ENCODE results near the gene ETV2.
"Not testable (repeated sequence)": the region's sequence is repeated elsewhere in the genome, so short reads cannot be mapped to it uniquely, and the experiment has no call there.

ETV2 gene, protein sequence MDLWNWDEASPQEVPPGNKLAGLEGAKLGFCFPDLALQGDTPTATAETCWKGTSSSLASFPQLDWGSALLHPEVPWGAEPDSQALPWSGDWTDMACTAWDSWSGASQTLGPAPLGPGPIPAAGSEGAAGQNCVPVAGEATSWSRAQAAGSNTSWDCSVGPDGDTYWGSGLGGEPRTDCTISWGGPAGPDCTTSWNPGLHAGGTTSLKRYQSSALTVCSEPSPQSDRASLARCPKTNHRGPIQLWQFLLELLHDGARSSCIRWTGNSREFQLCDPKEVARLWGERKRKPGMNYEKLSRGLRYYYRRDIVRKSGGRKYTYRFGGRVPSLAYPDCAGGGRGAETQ

DNA sequence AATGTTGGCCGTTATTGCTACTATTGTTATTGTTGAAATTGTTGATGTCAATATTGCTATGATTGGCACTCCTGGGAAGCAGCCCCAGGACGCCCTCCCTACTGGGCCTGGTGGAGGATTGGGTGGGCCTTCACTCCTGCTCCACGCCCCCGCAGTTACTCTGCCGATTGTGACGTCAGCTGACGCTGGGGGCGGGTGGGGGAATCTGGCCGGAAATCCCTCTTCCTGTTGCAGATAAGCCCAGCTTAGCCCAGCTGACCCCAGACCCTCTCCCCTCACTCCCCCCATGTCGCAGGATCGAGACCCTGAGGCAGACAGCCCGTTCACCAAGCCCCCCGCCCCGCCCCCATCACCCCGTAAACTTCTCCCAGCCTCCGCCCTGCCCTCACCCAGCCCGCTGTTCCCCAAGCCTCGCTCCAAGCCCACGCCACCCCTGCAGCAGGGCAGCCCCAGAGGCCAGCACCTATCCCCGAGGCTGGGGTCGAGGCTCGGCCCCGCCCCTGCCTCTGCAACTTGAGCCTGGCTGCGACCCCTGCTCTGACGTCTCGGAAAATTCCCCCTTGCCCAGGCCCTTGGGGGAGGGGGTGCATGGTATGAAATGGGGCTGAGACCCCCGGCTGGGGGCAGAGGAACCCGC lies at the start of gene ETV2:
ETV2 (plus strand) TSS at position 231 of the 637 bp plus-strand sequence. CDS start 716 bp downstream, outside the sequence.
- peak; percentile 73 for DNase-seq

DNA sequence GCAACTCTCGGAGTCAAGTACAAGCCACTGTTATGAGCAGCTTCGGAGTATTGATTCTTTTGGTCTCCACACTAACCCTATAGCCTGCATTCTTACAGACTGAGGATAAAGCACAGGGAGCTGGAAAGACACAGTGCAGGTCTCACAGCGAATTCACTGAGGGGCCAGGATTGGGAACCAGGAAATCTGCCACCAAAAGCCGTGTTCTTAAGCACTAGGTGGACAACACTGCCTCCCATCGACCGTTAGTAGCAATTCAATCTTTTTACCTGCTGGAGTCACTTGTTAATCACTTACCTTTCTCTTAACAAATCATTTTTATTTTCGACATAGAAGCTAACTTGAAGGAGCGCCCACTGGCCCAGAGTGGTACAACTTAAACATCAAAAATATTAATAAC lies 49.3 kb upstream of the ETV2 start:
- DNase-seq: peak; percentile 63

DNA sequence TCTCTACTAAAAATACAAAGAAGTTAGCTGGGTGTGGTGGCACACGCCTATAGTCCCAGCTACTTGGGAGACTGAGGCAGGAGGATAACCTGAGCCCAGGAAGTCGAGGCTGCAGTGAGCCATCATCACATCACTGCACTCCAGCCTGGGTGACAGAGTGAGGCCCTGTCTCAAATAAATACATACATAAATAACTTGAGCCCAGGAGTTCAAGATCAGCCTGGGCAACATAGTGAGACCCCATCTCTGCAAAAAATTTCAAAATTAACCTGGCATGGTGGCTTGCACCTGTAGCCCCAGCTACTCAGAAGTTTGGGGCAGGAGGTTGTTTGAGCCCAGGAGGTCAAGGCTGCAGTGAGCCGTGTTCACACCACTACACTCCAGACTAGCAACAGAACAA lies 46.5 kb upstream of the ETV2 start:
- DNase-seq: not testable (repeated sequence)

DNA sequence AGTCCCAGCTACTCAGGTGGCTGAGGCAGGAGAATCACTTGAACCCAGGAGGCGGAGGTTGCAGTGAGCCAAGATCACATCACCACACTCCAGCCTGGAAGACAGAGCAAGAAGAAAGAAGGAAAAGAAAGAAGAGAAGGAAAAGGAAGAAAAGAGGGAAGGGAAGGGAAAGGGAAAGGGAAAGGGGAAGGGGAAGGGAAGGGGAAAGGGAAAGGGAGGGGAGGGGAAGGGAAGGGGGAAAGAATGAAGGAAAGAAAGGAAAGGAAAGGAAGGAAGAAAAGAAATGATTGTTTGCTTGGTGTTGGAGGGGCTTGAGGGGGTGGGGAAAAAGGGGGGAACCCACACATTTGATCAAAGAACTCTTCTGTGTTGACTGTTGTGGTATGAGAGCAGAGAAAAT lies 45.6 kb upstream of the ETV2 start:
- DNase-seq: no peak

DNA sequence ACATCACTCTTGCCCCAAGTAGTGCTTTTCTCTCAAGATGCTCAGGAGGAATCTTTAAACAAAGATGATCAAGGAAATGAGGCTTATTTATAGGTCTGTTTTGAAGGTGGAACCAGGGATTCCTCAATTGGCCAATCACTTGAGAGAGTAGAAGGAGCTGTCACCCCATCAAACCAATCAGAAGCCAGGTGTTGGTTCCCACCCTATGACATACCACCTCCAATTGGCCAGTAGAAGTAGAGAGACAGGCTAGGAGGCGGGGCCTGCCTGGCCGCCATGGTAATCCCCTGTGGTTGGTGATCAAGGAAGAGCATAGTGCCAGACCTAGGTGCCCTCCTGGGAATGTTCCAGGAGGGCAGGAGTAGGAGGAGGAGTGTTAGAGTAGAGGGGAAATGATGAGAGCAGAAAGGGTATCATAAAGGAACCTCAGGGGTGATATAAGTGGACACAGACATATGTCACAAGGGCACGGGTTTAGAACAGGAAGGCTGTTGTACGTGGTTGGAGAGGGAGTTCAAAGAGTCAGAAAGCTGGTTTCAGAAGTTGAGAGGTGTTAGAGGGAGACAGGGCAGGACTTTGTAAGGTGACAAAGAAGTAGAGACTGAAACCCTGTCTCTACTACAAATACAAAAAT lies 45.1 kb upstream of the ETV2 start:
- DNase-seq: peak; percentile 47

DNA sequence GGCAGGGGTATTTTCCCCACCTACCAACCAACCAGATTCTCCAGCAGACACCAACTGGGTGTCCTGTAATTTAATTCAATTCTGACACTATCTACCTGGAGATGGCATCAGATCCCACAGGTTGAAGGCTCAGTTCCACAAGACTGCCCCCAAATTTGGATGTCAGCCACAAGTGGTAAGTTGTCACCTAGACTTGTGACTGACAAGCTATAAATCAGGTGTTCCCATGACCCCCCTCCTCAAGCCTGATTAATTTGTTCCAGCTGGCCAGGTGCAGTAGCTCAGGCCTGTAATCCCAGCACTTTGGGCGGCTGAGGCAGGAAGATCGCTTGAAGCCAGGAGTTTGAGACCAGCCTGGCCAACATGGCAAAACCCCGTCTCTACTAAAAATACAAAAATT lies 39.6 kb upstream of the ETV2 start:
- no peak for DNase-seq

DNA sequence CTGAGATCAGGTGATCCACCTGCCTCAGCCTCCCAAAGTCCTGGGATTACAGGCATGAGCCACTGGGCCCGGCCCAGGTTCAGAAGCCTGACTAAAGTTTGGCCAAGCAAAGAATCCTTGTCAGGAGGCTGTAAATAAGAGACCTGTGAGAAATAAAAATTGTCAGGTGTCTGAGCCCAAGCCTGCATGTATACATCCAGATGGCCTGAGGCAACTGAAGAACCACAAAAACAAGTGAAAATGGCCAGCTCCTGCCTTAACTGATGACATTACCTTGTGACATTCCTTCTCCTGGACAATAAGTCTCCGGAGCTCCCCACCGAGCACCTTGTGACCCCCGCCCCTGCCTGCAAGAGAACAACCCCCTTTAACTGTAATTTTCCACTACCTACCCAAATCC lies 37.1 kb upstream of the ETV2 start:
- DNase-seq: not testable (repeated sequence)

DNA sequence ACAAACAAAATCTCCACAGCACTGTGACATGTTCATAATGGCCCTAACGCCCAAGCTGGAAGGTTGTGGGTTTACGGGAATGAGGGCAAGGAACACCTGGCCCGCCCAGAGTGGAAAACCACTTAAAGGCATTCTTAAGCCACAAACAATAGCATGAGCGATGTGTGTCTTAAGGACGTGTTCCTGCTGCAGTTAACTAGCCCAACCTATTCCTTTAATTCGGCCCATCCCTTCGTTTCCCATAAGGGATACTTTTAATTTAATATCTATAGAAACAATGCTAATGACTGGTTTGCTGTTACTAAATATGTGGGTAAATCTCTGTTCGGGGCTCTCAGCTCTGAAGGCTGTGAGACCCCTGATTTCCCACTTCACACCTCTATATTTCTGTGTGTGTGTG lies 34.4 kb upstream of the ETV2 start:
- not testable (repeated sequence) for DNase-seq

DNA sequence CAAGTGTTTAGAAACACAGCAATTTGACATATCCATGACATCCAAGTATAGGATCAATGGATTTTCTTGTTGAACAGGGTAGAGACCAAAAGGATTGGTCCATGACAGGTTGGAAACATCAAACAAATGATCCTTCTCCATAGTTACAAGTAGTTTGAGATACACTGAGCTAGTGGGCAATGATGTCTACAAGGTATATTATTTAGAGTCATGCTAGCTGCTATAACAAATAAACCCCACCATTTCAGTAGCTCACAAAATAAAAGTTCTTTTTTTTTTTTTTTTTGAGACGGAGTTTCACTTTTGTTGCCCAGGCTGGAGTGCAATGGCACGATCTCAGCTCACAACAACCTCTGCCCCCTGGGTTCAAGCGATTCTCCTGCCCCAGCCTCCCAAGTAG lies 33.9 kb upstream of the ETV2 start:
- no peak for DNase-seq

DNA sequence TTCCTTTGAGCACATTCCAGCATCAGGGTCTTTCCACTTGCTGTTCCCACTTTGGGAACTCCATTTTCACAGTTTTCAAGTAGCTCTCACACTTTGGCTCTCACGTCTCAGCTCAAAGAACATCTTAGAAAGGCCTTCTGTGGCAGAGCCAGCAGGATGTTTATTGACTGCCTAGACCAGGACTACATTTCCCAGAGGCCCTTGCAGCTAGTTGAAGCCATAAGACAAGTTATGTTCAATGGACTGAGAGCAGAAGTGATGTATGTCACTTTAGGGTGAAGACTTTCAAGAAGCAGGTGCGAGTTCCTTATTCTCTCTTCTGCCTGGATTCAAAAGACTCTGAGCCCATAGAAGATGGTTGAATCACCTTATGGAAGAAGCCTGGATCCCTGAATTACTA lies 33.3 kb upstream of the ETV2 start:
- DNase-seq: peak; percentile 44

DNA sequence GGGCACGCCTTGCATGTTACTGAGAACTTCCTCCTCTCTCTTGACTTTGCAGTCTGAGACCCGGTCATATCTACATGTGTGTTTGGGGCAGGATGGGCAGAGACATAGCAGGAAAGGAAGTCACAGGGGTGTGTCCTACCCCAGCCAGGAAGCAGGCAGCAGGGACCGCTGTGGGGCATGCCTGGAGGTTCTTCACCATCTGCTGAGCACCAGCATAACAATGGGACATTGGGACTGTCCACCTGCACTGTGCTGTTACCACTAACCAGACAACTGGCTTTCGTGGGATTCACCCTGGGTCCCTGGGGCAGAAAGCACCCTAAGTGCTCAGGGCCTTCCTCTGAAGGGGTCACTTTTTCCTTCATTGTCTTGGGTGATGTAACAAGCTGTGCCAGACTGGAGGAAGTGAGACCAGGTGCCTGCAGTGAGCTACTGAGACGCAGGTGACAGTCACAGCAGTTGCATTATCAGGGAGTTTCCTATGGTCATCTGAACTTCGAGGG lies 31.6 kb upstream of the ETV2 start:
- DNase-seq: peak; percentile 55

DNA sequence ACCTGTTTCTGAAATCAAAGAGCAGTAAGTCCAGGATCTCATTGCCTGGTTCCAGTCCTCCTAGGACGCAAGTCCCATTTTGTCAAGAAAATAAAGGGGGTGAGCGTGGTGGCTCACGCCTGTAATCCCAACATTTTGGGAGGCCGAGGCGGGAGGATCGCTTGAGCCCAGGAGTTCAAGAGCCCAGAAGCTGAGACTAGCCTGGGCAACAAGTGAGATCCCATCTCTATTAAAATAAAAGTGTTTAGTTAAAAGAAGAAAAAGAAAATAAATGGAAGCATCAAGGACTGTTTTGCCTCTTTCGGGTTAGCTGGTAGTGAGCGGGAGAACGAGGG lies 29.4 kb upstream of the ETV2 start:
- DNase-seq: no peak

DNA sequence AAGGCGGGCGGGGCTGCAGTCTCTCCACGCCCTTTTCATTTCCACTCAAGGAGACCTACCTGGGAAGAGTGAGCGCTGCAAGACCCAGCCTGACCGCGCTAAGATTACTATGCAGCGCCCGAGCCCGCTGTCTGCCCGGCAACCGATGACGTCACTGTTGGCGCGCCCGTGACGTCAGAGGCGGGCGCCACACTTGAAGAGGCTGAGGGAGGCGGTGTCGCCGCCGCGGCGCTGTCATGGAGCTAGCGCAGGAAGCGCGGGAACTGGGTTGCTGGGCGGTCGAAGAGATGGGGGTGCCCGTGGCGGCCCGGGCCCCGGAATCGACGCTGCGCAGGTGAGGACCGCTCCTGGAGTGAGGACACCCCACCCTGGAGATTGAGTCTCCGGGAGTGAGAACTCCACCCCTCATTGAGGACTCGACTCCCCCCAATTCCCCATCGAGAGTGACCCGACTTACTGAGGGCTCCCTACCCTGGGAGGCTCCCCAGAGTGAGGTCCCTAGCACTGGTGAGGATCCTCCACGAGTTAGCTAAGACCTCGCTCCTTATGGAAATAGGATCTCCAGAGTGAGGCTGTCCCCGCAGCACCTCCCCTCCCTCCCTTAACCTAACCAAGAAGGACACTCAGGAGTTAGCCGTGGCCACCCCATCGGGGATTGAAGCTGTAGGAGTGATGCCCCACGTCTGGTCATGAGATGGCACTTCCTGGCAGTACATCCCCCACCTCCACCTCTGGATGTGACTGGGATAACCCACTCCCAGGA lies 28.8 kb upstream of the ETV2 start, which contains the start of gene HAUS5:
HAUS5 (plus strand) TSS at position 177 of the 763 bp plus-strand sequence; CDS start at position 237, 60 bp downstream.
- peak; percentile 95 for DNase-seq

DNA sequence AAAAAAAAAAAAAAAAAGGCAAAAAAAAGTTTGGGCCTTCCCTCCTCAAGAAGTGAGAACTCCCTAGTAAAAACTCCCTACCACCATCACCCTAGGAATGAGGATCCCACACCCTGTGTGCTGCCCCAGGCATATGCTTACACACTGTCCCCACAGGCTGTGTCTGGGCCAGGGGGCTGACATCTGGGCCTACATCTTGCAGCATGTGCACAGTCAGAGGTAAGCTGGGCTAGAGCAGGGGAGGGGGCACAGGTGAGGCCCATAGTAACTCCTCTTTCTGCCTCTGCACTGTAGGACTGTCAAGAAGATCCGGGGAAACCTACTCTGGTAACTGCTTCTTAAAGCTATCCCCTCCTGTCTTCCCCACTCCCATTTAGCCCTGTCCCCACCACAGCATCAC lies 28.0 kb upstream of the ETV2 start:
- no peak for DNase-seq

DNA sequence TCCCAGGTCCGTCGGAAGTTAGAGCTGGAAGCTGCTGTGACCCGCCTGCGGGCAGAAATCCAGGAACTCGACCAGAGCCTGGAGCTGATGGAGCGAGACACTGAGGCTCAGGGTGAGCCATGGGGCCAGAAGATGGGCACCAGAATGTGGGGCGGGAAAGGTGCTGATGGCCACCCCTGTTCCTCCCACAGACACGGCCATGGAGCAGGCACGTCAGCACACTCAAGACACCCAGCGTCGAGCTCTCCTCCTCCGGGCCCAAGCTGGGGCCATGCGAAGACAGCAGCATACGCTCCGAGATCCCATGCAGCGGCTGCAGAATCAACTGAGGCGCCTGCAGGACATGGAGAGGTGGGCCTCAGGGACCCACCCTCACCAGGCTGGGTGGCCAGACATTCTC lies 26.5 kb upstream of the ETV2 start:
- no peak for DNase-seq

DNA sequence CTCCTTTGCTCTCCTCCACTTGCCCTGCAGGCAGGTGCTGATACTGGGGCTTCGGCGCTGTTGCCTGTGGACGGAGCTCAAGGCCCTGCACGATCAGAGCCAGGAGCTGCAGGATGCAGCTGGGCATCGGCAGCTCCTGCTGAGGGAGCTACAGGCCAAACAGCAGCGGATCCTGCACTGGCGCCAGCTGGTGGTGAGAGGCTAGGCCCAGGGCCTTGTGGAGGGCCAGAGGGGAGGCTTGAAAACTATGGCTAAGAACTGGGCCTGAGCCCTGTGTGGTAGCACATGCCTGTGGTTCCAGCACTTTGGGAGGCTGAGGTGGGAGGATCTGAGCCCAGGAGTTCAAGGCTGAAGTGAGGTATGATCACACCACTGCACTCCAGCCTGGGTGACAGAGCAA lies 22.7 kb upstream of the ETV2 start:
- DNase-seq: no peak

DNA sequence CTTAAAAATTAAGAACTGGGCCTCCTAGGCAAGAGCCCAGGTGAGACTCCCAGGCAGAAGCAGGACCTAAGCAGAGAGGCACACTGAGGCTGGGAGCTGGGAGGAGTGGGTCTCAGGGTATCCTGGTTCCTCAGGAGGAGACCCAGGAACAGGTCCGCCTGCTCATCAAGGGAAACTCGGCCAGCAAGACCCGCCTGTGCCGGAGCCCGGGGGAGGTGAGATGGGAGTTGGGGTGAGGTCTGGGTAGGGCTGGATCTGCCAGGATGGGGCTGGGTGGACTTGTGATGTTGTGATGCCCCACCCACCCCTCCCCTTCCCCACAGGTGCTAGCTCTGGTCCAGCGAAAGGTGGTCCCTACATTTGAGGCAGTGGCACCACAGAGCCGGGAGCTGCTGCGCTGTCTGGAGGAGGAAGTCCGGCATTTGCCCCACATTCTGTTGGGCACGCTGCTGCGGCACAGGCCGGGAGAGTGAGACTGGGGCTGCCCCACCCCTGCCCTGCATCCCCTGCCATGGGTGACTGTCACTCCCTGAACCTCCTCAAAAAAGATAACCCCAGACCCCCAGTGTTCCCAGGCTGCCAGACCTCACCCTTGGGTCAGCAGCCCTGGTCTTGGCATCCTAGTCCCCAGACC lies 22.1 kb upstream of the ETV2 start:
- no peak for DNase-seq

DNA sequence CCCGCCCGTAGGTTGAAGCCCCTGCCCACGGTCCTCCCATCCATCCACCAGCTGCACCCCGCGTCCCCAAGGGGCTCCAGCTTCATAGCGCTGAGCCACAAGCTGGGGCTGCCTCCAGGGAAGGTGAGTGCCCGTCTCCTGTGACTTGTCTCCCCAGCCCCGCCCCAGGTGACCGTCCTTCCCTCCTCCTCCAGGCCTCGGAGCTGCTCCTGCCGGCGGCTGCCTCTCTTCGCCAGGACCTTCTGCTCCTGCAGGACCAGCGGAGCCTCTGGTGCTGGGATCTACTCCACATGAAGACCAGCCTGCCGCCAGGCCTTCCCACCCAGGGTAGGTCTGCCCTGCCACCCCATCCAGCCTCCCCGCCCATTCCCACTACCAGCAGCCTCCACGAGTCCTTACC lies 21.5 kb upstream of the ETV2 start:
- DNase-seq: no peak

DNA sequence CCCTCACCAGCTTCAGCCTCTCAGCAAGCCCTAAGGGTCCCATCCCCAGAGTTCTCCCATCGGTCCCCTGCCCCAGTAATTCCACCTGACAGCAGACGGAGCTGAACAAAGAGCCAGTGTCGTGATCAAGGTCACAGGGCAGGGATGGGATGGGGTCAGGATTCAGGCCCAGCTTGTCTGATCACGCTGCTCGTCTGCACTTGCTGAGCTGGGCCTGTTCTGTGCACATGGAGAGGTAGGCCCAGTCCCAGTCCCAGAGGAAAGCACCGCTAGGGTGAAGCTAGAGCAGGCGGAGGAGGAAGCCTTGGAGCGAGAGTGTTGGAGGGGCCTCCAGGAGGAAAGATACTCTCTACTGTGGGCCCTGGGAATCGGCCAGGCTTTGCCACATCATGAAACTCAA lies 19.8 kb upstream of the ETV2 start:
- no peak for DNase-seq

DNA sequence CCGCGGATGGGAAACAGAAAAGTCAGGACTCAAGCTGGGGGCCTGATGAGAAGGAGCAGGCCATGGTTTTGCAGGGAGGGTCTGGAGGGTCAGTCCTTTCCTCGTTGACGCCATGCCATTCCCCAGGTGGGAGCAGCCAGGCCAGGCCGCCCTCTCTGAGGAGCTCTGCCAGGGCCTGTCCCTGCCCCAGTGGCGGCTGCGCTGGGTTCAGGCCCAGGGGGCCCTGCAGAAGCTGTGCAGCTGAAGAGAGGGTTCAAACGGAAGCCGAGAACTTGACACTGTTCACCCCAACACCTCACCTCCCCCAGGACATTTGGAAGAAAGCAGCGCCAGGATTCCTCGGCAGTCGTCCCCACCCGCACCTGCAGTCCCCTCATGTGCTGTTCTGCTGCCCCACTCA lies 18.8 kb upstream of the ETV2 start:
- no peak for DNase-seq

DNA sequence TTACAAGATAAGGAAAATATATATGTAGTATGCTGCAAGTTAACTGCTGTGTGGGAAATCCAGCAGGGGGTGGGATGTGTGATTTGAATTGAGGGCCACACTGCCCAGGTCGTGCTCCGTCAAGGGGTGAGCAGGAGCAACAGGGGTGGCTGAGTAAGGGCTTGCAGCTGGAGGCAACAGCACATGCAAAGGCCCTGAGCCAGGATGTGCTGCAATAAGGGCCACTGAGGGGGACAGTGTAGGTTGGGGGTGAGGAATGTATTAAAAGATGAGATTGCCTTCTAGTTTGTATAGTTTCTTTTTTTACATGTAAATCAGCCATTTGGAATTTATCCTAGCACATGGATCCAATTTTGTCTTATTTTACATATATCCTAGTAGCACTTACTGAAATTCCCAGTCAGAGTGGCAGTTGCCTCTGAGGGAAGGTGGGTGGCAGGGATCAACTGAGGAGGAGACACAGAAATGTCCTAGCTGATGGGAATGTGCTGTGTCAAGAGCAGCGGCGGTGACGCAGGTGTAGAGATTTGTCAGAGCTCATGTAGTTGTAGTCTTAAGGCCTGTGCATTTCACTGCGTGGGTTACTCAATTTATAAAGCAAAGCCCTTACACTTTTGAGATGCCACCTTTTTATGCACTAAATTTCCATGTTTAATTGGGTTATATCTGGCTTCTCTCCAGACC lies 18.1 kb upstream of the ETV2 start:
- DNase-seq: no peak

DNA sequence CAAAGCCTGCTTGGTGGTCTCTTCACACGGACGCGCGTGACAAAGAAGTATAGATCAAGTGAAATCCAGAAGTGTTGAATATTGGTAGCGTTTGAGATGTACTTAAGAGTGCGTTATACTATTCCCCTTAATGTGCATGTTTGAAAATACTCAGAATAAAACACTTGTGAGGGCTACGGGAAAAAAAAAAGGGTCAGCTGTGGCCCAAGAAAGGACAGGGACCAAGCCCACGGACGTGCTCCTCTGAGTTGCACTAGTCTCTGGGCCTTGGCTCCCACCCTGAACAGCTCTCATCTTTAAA lies 13.3 kb upstream of the ETV2 start:
- DNase-seq: no peak

All from hematopoietic multipotent progenitor cell treated with erythropoietin and hydrocortisone succinate and interleukin-3 and kit ligand, for 6 days (in vitro differentiated cells).